Liver (tissue), 9 donors: ENCODE data around the gene AGPAT4. TPM values are rescaled to one million over a fixed set of nuclear protein-coding genes. Genes with fewer than 3 reads are reported as not detected.

Experiments used
- DNase-seq: peaks from one replicate; pipeline ENCODE4 v3.0.0-alpha.2; 2017; ENCODE audit warnings: low spot score
- H3K27ac ChIP-seq, 2 donors: one replicate each; pipeline ENCODE4 v1.7.0; 2013; ENCODE audit warnings: inconsistent platforms in 2 of 2, low read length in 2 of 2, control low read depth in 1 of 2, low read depth in 1 of 2, mild to moderate bottlenecking in 1 of 2
- H3K27me3 ChIP-seq, 4 donors: one replicate each; pipeline versions ENCODE4 v1.6.1 to v1.7.0; 2013; ENCODE audit warnings: low read length in 3 of 4, inconsistent platforms in 1 of 4, mild to moderate bottlenecking in 1 of 4, moderate library complexity in 1 of 4; ENCODE audit not compliant: control insufficient read depth in 4 of 4, insufficient read depth in 4 of 4
- H3K36me3 ChIP-seq, 4 donors: one replicate each; pipeline versions ENCODE4 v1.6.1 to v1.7.0; 2013; ENCODE audit warnings: low read length in 3 of 4, mild to moderate bottlenecking in 3 of 4, low read depth in 1 of 4, moderate library complexity in 1 of 4; ENCODE audit not compliant: control insufficient read depth in 4 of 4, insufficient read depth in 3 of 4
- H3K4me1 ChIP-seq, 4 donors: one replicate each; pipeline versions ENCODE4 v1.6.1 to v1.7.0; 2013; ENCODE audit warnings: low read length in 3 of 4, mild to moderate bottlenecking in 3 of 4, moderate library complexity in 1 of 4; ENCODE audit not compliant: control insufficient read depth in 4 of 4, insufficient read depth in 4 of 4
- H3K4me3 ChIP-seq, 3 donors: one replicate each; pipeline versions ENCODE4 v1.6.1 to v1.7.0; 2013; ENCODE audit warnings: low read length in 3 of 3, control low read depth in 1 of 3, low read depth in 1 of 3, mild to moderate bottlenecking in 1 of 3
- H3K9ac ChIP-seq, 2 donors: one replicate each; pipeline ENCODE4 v1.7.0; 2013; ENCODE audit warnings: low read length in 2 of 2, mild to moderate bottlenecking in 2 of 2, moderate library complexity in 2 of 2, control low read depth in 1 of 2, low read depth in 1 of 2
- H3K9me3 ChIP-seq, 4 donors: one replicate each; pipeline versions ENCODE4 v1.6.1 to v1.7.0; 2013; ENCODE audit warnings: low read length in 3 of 4; ENCODE audit not compliant: control insufficient read depth in 4 of 4
- EGR1 ChIP-seq, 2 donors: IDR thresholded peaks; 2 replicates each; pipeline ENCODE4 v1.6.1; 2016 to 2018; ENCODE audit warnings: antibody characterized with exemption in 2 of 2, low read depth in 2 of 2
- FOXA1 ChIP-seq: IDR thresholded peaks from 2 replicates; pipeline ENCODE4 v1.6.1; 2016; ENCODE audit warnings: antibody characterized with exemption
- FOXA2 ChIP-seq: IDR thresholded peaks from 2 replicates; pipeline ENCODE4 v1.6.1; 2016; ENCODE audit warnings: antibody characterized with exemption
- GABPA ChIP-seq, 2 donors: IDR thresholded peaks in 1 of 2; conservative IDR thresholded peaks in 1 of 2; 2 replicates each; pipeline ENCODE4 v1.6.1; 2016; ENCODE audit warnings: antibody characterized with exemption in 2 of 2, mild to moderate bottlenecking in 1 of 2, moderate library complexity in 1 of 2
- HNF4G ChIP-seq: IDR thresholded peaks from 2 replicates; pipeline ENCODE4 v1.6.1; 2016; ENCODE audit warnings: antibody characterized with exemption
- NR2F2 ChIP-seq: IDR thresholded peaks from 2 replicates; pipeline ENCODE4 v1.6.1; 2016; ENCODE audit warnings: antibody characterized with exemption
- RAD21 ChIP-seq, 2 donors: IDR thresholded peaks; 2 replicates each; pipeline ENCODE4 v1.6.1; 2016; ENCODE audit warnings: antibody characterized with exemption in 2 of 2, mild to moderate bottlenecking in 2 of 2
- RXRA ChIP-seq, 2 donors: IDR thresholded peaks; 2 replicates each; pipeline ENCODE4 v1.6.1; 2017 to 2018; ENCODE audit warnings: antibody characterized with exemption in 2 of 2, mild to moderate bottlenecking in 1 of 2
- SP1 ChIP-seq: IDR thresholded peaks from 2 replicates; pipeline ENCODE4 v1.6.1; 2018; ENCODE audit warnings: antibody characterized with exemption, mild to moderate bottlenecking
- TAF1 ChIP-seq: conservative IDR thresholded peaks from 2 replicates; pipeline ENCODE4 v1.6.1; 2016; ENCODE audit warnings: antibody characterized with exemption, mild to moderate bottlenecking
- YY1 ChIP-seq: IDR thresholded peaks from 2 replicates; pipeline ENCODE4 v1.6.1; 2016; ENCODE audit warnings: antibody characterized with exemption, mild to moderate bottlenecking
- WGBS: extraction: QIAGEN DNeasy Blood & Tissue Kit; methylation state at CpG from one replicate; pipeline ENCODE4 v1.1.7; 2013; 5-methylcytosine and 5-hydroxymethylcytosine counted together
- polyA plus RNA-seq, 2 donors: library from polyadenylated mRNA; stranded (reverse) in 1 of 2; unstranded in 1 of 2; fragments of 200-250 nt in 1 of 2; fragments of >200 nt in 1 of 2; fragmentation: Nextera tagmentation in 1 of 2; extraction: Ambion mirVana in 1 of 2; gene quantifications; one replicate each; pipeline versions ENCODE4 v1.2.1 to v1.2.3, GENCODE V29; 2013 to 2015
- total RNA-seq, 2 donors: library from RNA; depleted of rRNA; stranded (reverse); fragments of >200 nt; gene quantifications; one replicate each; pipeline ENCODE4 v1.2.3, GENCODE V29; 2014
- TF ChIP-seq, protein P1 (sequence below): IDR thresholded peaks from 2 replicates; pipeline ENCODE4 v1.6.1; 2016; ENCODE audit warnings: antibody characterized with exemption, mild to moderate bottlenecking
- TF ChIP-seq, protein P2 (sequence below): IDR thresholded peaks from 2 replicates; pipeline ENCODE4 v1.6.1; 2016; ENCODE audit warnings: antibody characterized with exemption
- TF ChIP-seq, protein P3 (sequence below): fragments of 150-350 bp; IDR thresholded peaks from 2 replicates; pipeline ENCODE4 v1.5.1; 2017; ENCODE audit warnings: improper control_type of control experiment, low read depth, low read length; ENCODE audit not compliant: missing input control
- TF ChIP-seq, protein P4 (sequence below): IDR thresholded peaks from 2 replicates; pipeline ENCODE4 v1.6.1; 2016; ENCODE audit warnings: antibody characterized with exemption
- TF ChIP-seq, protein P5 (sequence below): IDR thresholded peaks from 2 replicates; pipeline ENCODE4 v1.6.1; 2016; ENCODE audit warnings: antibody characterized with exemption
- donor health status: healthy.
- donor health status: healthy.
- donor health status: healthy.
- donor health status: healthy.
- donor health status: healthy.

AGPAT4 gene
- total and polyA plus RNA-seq, 4 donors, result 0.44 to 17.5 (median 0.69) TPM

DNA sequence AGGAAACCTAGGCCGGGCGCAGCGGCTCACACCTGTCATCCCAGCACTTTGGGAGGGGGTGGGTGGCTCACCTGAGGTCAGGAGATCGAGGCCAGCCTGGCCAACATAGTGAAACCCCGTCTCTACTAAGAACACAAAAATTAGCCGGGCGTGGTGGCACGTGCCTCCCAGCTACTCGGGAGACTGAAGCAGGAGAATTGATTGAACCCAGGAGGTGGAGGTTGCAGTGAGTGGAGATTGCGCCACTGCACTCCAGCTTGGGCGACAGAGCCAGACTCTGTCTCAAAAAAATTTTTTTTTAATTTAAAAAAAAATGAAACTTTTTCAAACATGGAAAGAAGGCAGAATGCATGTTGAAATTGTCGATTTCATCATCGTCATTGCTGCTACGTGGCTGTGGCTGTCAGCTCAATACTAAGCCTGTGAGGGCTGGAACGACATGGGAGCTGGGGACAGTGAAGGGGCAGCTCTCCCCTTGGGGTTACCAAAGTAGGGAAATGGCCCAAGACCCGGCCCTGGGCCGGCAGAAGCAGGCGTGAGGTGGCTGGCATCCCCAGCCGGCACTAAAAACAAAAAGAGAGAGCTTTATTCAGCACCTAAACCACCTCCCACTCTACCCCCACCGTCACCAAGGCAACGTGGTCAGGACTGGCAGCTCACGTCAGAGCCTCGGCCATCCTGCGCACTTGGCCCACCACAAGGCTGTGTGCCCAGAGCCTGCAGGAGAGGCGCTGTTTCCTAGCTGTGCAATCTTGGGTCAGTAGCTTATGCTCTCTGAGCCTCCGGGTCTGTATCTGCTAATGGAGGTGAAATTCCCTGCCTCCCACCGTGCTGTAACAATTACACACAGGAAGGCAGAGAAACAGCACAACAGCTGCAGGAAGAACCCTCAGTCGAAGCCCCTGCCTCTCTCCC is 30.8 kb downstream of the AGPAT4 start:
- H3K4me3 ChIP-seq, result no peak overlapping the region
- H3K9me3 ChIP-seq, result no peaks in the 10 kb centered on the region
- no peak for DNase-seq
- H3K27me3 ChIP-seq, result no peaks in the 10 kb centered on the region
- no peaks in the 10 kb centered on the region for H3K36me3 ChIP-seq
- no peak overlapping the region for H3K27ac ChIP-seq
- H3K9ac ChIP-seq, result no peak overlapping the region
- 74% methylated on average over 28 of the region's 28 CpGs for WGBS
- TF ChIP-seq, protein P1, sequence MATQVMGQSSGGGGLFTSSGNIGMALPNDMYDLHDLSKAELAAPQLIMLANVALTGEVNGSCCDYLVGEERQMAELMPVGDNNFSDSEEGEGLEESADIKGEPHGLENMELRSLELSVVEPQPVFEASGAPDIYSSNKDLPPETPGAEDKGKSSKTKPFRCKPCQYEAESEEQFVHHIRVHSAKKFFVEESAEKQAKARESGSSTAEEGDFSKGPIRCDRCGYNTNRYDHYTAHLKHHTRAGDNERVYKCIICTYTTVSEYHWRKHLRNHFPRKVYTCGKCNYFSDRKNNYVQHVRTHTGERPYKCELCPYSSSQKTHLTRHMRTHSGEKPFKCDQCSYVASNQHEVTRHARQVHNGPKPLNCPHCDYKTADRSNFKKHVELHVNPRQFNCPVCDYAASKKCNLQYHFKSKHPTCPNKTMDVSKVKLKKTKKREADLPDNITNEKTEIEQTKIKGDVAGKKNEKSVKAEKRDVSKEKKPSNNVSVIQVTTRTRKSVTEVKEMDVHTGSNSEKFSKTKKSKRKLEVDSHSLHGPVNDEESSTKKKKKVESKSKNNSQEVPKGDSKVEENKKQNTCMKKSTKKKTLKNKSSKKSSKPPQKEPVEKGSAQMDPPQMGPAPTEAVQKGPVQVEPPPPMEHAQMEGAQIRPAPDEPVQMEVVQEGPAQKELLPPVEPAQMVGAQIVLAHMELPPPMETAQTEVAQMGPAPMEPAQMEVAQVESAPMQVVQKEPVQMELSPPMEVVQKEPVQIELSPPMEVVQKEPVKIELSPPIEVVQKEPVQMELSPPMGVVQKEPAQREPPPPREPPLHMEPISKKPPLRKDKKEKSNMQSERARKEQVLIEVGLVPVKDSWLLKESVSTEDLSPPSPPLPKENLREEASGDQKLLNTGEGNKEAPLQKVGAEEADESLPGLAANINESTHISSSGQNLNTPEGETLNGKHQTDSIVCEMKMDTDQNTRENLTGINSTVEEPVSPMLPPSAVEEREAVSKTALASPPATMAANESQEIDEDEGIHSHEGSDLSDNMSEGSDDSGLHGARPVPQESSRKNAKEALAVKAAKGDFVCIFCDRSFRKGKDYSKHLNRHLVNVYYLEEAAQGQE, result no peak
- TF ChIP-seq SP1, result no peak
- no peak for TF ChIP-seq HNF4G
- TF ChIP-seq, protein P2, sequence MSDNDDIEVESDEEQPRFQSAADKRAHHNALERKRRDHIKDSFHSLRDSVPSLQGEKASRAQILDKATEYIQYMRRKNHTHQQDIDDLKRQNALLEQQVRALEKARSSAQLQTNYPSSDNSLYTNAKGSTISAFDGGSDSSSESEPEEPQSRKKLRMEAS, result no peak
- no peak for TF ChIP-seq EGR1 (IDR thresholded peaks at IDR 0.05; ENCODE audit: low read depth in 2 of 2)
- TF ChIP-seq RXRA (IDR thresholded peaks at IDR 0.05), result no peak
- TF ChIP-seq, protein P3, sequence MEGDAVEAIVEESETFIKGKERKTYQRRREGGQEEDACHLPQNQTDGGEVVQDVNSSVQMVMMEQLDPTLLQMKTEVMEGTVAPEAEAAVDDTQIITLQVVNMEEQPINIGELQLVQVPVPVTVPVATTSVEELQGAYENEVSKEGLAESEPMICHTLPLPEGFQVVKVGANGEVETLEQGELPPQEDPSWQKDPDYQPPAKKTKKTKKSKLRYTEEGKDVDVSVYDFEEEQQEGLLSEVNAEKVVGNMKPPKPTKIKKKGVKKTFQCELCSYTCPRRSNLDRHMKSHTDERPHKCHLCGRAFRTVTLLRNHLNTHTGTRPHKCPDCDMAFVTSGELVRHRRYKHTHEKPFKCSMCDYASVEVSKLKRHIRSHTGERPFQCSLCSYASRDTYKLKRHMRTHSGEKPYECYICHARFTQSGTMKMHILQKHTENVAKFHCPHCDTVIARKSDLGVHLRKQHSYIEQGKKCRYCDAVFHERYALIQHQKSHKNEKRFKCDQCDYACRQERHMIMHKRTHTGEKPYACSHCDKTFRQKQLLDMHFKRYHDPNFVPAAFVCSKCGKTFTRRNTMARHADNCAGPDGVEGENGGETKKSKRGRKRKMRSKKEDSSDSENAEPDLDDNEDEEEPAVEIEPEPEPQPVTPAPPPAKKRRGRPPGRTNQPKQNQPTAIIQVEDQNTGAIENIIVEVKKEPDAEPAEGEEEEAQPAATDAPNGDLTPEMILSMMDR, result no peak
- TF ChIP-seq GABPA (IDR thresholded peaks at IDR 0.05 in 1 of 2, conservative IDR thresholded peaks at IDR 0.05 in 1 of 2), result no peak
- no peak for TF ChIP-seq FOXA1
- no peak for TF ChIP-seq YY1
- TF ChIP-seq FOXA2, result no peak
- no peak for TF ChIP-seq TAF1
- TF ChIP-seq RAD21 (IDR thresholded peaks at IDR 0.05), result no peak
- no peak for TF ChIP-seq NR2F2
- H3K4me1 ChIP-seq, result no peaks in the 10 kb centered on the region

DNA sequence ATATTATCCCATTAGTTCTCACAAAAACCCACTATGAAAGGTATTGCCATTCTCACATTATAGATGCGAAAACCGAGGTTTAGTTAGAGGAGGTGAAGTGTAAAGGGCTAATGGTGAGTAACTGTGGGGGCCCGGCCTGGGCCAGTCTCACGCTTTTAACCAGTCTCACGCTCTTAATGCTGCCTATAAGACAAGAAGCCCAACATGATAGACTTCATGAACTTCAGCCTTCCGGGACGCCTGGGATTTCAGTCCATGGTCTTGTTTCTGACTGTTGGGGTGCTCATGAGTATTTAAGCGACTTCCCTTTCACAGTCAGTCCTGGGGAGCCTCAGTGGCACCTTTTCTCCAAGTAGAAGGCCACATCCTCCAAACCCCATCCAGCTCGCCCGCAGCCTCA is 31.7 kb downstream of the AGPAT4 start:
- DNase-seq, result no peak
- Histone ChIP-seq H3K9ac (no peak overlapping the region), H3K27me3 (no peaks in the 10 kb centered on the region), H3K9me3 (no peaks in the 10 kb centered on the region), H3K4me1 (no peaks in the 10 kb centered on the region), H3K36me3 (no peaks in the 10 kb centered on the region), H3K4me3 (no peak overlapping the region), H3K27ac (no peak overlapping the region)
- 97% methylated on average over 10 of the region's 10 CpGs for WGBS
- TF ChIP-seq RAD21 (IDR thresholded peaks at IDR 0.05) (no peak), HNF4G (no peak), RXRA (IDR thresholded peaks at IDR 0.05) (no peak), YY1 (no peak), TAF1 (no peak), GABPA (IDR thresholded peaks at IDR 0.05 in 1 of 2, conservative IDR thresholded peaks at IDR 0.05 in 1 of 2) (no peak), NR2F2 (no peak)
- TF ChIP-seq, protein P4, sequence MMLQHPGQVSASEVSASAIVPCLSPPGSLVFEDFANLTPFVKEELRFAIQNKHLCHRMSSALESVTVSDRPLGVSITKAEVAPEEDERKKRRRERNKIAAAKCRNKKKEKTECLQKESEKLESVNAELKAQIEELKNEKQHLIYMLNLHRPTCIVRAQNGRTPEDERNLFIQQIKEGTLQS, result no peak
- TF ChIP-seq, protein P2, result no peak
- TF ChIP-seq, protein P5, sequence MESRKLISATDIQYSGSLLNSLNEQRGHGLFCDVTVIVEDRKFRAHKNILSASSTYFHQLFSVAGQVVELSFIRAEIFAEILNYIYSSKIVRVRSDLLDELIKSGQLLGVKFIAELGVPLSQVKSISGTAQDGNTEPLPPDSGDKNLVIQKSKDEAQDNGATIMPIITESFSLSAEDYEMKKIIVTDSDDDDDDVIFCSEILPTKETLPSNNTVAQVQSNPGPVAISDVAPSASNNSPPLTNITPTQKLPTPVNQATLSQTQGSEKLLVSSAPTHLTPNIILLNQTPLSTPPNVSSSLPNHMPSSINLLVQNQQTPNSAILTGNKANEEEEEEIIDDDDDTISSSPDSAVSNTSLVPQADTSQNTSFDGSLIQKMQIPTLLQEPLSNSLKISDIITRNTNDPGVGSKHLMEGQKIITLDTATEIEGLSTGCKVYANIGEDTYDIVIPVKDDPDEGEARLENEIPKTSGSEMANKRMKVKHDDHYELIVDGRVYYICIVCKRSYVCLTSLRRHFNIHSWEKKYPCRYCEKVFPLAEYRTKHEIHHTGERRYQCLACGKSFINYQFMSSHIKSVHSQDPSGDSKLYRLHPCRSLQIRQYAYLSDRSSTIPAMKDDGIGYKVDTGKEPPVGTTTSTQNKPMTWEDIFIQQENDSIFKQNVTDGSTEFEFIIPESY, result no peak
- TF ChIP-seq, protein P1, result no peak
